Stimulated activated naive CD8-positive, alpha-beta T cell treated with anti-CD3 and anti-CD28 coated beads, Interleukin-15, amount 100 ng/mL, for 72 hours (primary cell): ENCODE measurements around the gene FSTL4.

Source experiments
- ATAC-seq: fragments of 150-1000 bp; cut with Tn5 transposase; 2 replicates; pipeline ENCODE4 v1.10.0; 2021; ENCODE audit warnings: mild to moderate bottlenecking, moderate library complexity
- DNase-seq, 2 donors: peaks; one replicate each; pipeline ENCODE4 v3.0.0; 2021 to 2022
- H3K27ac Mint-ChIP-seq, 2 donors: one replicate each; pipeline ENCODE4 v1.8.0; 2022; ENCODE audit warnings: mild to moderate bottlenecking in 2 of 2, mixed read lengths in 2 of 2, moderate library complexity in 2 of 2
- H3K27me3 Mint-ChIP-seq: one replicate; pipeline ENCODE4 v1.8.0; 2022; ENCODE audit warnings: mixed read lengths
- H3K4me1 Mint-ChIP-seq: one replicate; pipeline ENCODE4 v1.8.0; 2022; ENCODE audit warnings: mild to moderate bottlenecking, mixed read lengths
- H3K4me3 Mint-ChIP-seq, 2 donors: one replicate each; pipeline ENCODE4 v1.8.0; 2022; ENCODE audit warnings: mild to moderate bottlenecking in 2 of 2, mixed read lengths in 2 of 2, moderate library complexity in 1 of 2
- H3K9me3 Mint-ChIP-seq, 2 donors: one replicate each; pipeline ENCODE4 v1.8.0; 2022; ENCODE audit warnings: mixed read lengths in 2 of 2

The FSTL4 gene

GRCh38 chr5:133595465-133595864, 16.9 kb downstream of the FSTL4 start:
- no peak for ATAC-seq
- Mint-ChIP-seq H3K9me3 (no peaks in the 10 kb centered on the region), H3K4me1 (no peaks in the 10 kb centered on the region), H3K27ac (no peak overlapping the region), H3K27me3 (peaks cover 15% of the 10 kb centered on the region), H3K4me3 (no peak overlapping the region)
- no peak for DNase-seq

DNA sequence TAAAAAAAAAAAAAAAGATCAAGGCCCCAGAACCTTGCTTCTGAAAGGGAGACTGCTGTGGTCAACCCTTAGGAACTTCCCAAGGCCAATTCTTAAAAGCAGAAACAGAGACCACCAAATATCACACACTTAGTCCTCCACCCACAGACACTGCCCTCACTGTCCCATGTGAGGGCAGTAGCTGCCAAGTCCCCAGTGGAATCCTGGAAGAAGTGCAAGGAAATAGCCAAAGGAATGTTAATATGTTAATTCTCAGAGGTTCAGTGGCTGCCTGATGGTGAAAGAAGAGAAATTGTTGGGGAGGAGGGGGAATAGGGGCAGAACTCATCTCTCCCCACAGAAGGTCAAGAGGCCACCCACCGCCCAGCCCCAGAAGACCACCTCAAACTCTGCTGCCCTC, 23.1 kb downstream of the FSTL4 start:
- H3K9me3 Mint-ChIP-seq: no peaks in the 10 kb centered on the region
- H3K4me1 Mint-ChIP-seq: no peaks in the 10 kb centered on the region
- no peak for ATAC-seq
- no peak for DNase-seq
- H3K27me3 Mint-ChIP-seq: peaks cover 15% of the 10 kb centered on the region
- H3K27ac Mint-ChIP-seq: no peak overlapping the region
- H3K4me3 Mint-ChIP-seq: no peak overlapping the region

GRCh38 chr5:133582971-133583370, 29.4 kb downstream of the FSTL4 start:
- no peak overlapping the region for H3K27ac Mint-ChIP-seq

GRCh38 chr5:133581918-133582317, 30.4 kb downstream of the FSTL4 start:
- H3K27ac Mint-ChIP-seq: no peak overlapping the region

More at GRCh38 chr5:133582971-133583370, 29.4 kb downstream of the FSTL4 start:
- Mint-ChIP-seq H3K27me3 (peaks cover 37% of the 10 kb centered on the region), H3K9me3 (peaks cover 0 to 9% of the 10 kb centered on the region in 2 donors), H3K4me3 (no peak overlapping the region), H3K4me1 (no peaks in the 10 kb centered on the region)
- no peak for DNase-seq
- ATAC-seq: no peak

DNA sequence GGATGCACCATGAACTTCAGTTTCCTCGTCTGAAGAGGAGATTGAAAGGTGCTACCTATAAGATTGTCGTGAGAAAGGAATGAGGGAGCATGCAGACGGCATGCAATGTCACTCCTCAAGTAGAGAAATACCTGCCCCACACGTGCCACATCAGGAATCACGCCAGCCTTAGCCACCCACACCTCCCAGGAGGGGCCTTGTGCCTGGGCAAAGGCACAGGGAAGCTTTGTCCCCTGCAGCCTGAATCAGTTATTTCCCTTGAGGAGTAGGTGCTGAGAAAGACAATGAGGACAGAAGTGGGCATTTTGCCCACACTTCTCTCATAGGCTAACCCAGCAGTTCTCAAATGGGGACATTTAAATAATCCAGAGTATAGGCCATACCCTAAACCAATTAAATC, 31.0 kb downstream of the FSTL4 start:
- Mint-ChIP-seq H3K4me1 (no peaks in the 10 kb centered on the region), H3K9me3 (peaks cover 0 to 9% of the 10 kb centered on the region in 2 donors), H3K27ac (no peak overlapping the region), H3K27me3 (peaks cover 46% of the 10 kb centered on the region), H3K4me3 (no peak overlapping the region)
- DNase-seq: no peak
- ATAC-seq: no peak

More at GRCh38 chr5:133581918-133582317, 30.4 kb downstream of the FSTL4 start:
- H3K27me3 Mint-ChIP-seq: peaks cover 43% of the 10 kb centered on the region
- ATAC-seq: no peak
- no peaks in the 10 kb centered on the region for H3K4me1 Mint-ChIP-seq
- no peak for DNase-seq
- peaks cover 0 to 9% of the 10 kb centered on the region in 2 donors for H3K9me3 Mint-ChIP-seq
- no peak overlapping the region for H3K4me3 Mint-ChIP-seq

DNA sequence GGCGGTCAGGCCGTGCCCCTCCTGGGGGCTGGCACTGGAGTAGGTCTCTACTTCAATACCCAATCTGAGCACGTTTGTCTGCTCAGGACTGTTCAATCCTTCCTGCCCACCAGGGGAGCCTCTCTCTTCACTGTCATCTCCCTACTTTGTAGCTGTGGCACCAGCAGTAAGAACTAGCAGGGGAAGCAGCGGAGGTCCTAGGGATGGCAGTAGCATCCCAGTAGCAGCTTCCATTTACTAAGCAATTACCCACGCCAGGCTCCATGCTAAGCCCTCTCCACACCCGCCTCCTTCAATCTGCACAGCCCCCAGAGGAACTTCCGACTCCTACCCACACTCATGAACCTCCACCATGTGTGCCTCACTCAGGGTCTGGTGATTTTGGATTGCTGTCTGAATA, 31.7 kb downstream of the FSTL4 start:
- no peak overlapping the region for H3K27ac Mint-ChIP-seq

GRCh38 chr5:133579766-133580165, 32.6 kb downstream of the FSTL4 start:
- peaks cover 0 to 9% of the 10 kb centered on the region in 2 donors for H3K9me3 Mint-ChIP-seq
- ATAC-seq (no peak), DNase-seq (no peak)
- H3K27ac Mint-ChIP-seq: no peak overlapping the region
- H3K4me1 Mint-ChIP-seq: no peaks in the 10 kb centered on the region
- no peak overlapping the region for H3K4me3 Mint-ChIP-seq
- peaks cover 52% of the 10 kb centered on the region for H3K27me3 Mint-ChIP-seq

More for the DNA sequence above, 31.7 kb downstream of the FSTL4 start:
- H3K4me3 Mint-ChIP-seq: no peak overlapping the region
- DNase-seq: no peak
- H3K27me3 Mint-ChIP-seq: peaks cover 52% of the 10 kb centered on the region
- ATAC-seq: no peak
- H3K4me1 Mint-ChIP-seq: no peaks in the 10 kb centered on the region
- H3K9me3 Mint-ChIP-seq: peaks cover 0 to 9% of the 10 kb centered on the region in 2 donors

DNA sequence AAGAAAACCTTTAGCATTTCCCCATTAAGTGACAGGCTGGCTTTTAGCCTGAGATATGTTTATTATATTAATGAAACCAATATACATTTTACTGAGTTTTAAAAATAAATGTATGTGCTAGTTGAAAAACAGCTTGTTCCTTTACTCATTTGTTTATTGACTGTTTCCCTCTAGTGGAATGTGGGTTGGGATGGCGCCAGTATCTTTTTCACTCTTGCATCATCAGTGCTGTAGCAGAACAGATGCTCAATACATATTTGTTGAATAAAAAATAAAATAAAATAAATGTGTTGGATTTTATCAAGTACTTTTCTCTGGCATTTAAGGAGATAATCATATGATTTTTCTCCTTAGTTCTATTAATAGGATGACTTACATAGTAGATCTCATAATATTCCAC, 43.0 kb downstream of the FSTL4 start:
- no peak for DNase-seq
- no peak overlapping the region for H3K4me3 Mint-ChIP-seq
- peaks cover 8 to 13% of the 10 kb centered on the region in 2 donors for H3K9me3 Mint-ChIP-seq
- no peak overlapping the region for H3K27ac Mint-ChIP-seq
- H3K27me3 Mint-ChIP-seq: peaks cover 45% of the 10 kb centered on the region
- H3K4me1 Mint-ChIP-seq: no peaks in the 10 kb centered on the region
- no peak for ATAC-seq

DNA sequence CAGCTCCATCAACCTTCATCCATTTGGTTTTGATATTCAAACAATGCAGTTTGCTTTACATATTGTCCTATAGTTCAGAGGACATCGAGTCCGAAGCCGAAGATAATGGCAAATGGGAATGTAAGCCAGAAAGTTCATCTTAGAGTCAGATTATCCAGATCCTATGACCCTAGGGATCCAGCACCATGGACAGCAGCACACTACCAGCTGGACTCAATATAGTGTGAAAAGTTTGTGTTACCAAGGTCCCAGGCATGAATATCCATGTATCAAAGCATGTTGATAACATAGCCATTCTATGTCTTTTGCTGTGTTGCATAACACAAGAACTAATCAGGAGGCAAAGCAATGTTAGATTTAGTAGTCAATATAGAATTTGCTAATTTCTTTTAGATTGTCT, 46.3 kb downstream of the FSTL4 start:
- H3K9me3 Mint-ChIP-seq: no peaks in the 10 kb centered on the region
- DNase-seq (peak in 1 of 2 donors; percentile 12), ATAC-seq (peak; percentile 23)
- peaks cover 68% of the 10 kb centered on the region for H3K27me3 Mint-ChIP-seq
- H3K4me1 Mint-ChIP-seq: no peaks in the 10 kb centered on the region
- H3K27ac Mint-ChIP-seq: no peak overlapping the region
- H3K4me3 Mint-ChIP-seq: no peak overlapping the region

DNA sequence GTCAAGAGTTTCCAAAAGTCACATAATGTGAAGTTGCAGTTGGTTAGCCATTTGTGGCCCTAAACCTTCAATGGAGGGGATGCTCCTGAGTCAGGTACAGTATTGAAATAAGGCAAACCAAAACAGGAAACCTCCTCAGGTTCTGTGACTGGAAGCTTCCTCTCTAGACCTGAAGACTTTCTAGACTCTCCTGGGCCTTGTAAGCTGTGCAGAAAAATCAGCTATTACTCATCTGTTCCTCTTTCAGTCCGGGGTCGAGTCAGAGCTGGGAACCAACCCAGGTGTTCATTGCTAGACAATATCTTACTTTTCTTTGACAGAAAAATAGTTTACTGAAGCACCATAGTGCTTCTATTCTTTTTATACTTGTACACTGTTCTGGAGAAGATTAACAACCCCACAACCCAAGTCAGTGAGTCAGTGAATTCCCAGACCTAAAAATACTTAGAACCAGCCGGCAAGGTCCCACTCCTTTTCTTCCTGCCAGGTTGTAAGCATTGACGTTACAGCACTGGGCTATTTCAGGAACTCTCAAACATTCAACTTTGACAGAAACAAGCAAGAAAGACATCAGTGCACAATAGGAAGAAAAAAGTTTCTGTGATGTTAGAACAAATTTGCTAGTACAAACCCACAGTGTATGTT, 47.3 kb downstream of the FSTL4 start:
- H3K27ac Mint-ChIP-seq: no peak overlapping the region
- ATAC-seq: peak; percentile 67
- no peaks in the 10 kb centered on the region for H3K9me3 Mint-ChIP-seq
- no peaks in the 10 kb centered on the region for H3K4me1 Mint-ChIP-seq
- peaks cover 68% of the 10 kb centered on the region for H3K27me3 Mint-ChIP-seq
- no peak overlapping the region for H3K4me3 Mint-ChIP-seq
- DNase-seq: no peak

- Mint-ChIP-seq H3K27ac (no peak overlapping the region), H3K4me3 (no peak overlapping the region), H3K4me1 (no peaks in the 10 kb centered on the region), H3K9me3 (no peaks in the 10 kb centered on the region), H3K27me3 (peaks cover 80% of the 10 kb centered on the region)
- ATAC-seq: no peak
- DNase-seq: no peak
These were observed 49.8 kb downstream of the FSTL4 start for GRCh38 chr5:133562554-133562953.

DNA sequence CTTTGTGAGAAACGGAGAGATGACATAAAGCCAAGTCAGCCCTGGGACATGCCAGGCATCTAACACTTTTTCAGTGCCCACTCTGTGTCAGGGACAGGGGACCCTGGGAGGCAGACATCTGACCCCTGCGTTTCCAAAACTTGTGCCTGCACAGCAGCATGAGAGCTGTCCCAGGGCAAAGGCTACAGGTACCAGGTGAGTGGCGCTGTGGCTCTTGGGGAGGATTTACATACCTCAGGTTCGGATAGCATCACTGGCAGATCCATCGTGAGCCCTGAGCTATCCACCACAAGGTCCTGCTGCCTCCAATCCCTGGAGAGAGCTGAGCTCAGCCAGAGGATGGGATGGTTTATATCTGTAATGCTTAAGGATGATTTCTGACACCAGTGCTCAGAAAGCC, 52.4 kb downstream of the FSTL4 start:
- H3K27ac Mint-ChIP-seq: no peak overlapping the region
- H3K9me3 Mint-ChIP-seq: no peaks in the 10 kb centered on the region
- ATAC-seq: no peak
- H3K4me3 Mint-ChIP-seq: no peak overlapping the region
- H3K4me1 Mint-ChIP-seq: no peaks in the 10 kb centered on the region
- H3K27me3 Mint-ChIP-seq: peaks cover 70% of the 10 kb centered on the region
- no peak for DNase-seq

DNA sequence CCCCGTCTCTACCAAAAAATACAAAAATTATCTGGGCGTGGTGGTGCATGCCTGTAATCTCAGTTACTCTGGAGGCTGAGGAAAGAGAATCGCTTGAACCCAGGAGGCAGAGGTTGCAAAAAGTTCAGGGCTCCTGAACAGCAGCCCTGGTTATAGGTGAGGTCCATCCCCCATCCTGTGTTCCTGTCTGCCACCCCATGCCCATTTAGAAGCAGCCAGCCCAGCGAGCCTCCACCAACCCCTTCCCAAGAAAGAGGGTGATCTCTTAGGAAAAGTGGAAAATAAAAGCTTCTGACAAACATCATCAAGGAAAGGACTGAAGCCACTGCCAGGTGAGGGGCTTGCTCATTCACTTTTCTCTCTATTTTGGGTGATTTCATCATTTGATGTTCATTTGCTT, 55.8 kb downstream of the FSTL4 start:
- Mint-ChIP-seq H3K27ac (no peak overlapping the region), H3K4me3 (no peak overlapping the region), H3K27me3 (peaks cover 64% of the 10 kb centered on the region), H3K9me3 (no peaks in the 10 kb centered on the region), H3K4me1 (no peaks in the 10 kb centered on the region)
- DNase-seq (no peak), ATAC-seq (no peak)

GRCh38 chr5:133554279-133554678, 58.1 kb downstream of the FSTL4 start:
- Mint-ChIP-seq H3K9me3 (no peaks in the 10 kb centered on the region), H3K27me3 (peaks cover 52% of the 10 kb centered on the region), H3K4me3 (no peak overlapping the region), H3K27ac (no peak overlapping the region), H3K4me1 (no peaks in the 10 kb centered on the region)
- DNase-seq (no peak), ATAC-seq (no peak)

DNA sequence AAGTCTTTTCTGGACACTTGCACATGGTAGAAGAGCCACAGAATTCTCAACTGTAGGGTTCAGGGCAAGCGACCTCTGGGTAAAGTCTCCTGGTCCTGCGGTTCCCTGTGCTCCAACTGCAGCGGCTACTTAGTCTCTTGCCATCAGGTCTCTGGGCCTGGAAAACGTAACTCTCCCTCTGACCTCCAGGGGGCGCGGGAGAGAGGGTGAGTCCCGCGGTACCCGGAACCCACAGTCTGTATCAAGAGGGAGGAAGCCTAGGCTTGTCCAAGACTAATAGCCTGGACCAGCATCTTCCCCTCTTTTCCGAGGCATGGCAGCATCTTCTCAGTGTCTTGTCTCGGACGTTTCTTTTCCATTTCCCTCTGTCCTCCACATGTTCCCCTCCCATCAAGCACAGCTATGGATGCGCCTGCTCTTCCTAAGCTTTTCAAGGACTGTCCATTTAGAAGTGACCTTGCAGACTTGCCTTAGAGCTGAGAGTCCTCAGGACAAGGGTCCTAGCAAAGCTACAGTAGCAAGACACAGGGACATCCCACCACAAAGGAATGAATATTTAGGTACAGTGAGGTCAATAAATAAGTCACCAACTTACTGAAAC, 59.3 kb downstream of the FSTL4 start:
- Mint-ChIP-seq H3K4me3 (no peak overlapping the region), H3K27ac (no peak overlapping the region), H3K27me3 (peaks cover 39% of the 10 kb centered on the region), H3K9me3 (no peaks in the 10 kb centered on the region), H3K4me1 (no peaks in the 10 kb centered on the region)
- DNase-seq: peak; percentile 54 to 65
- ATAC-seq: peak; percentile 86

DNA sequence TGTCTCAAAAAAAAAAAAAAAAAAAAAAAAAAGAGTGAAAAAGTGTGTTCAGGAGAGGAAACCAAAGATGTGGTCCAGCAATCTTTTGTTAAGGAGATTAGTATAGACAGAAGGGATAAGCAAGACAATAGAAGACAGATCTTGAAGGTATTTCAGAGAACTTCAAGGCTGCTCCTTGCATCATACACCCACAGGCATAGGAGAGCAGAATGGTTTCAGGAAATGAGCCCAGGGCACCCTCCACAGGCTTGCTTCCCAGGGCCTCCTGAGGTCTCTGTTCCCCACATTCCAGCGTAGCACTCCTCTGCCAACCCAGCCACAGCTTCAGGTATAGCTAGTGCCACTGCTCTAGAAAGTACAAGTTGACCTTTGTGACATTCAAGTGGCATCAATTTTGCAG, 65.8 kb downstream of the FSTL4 start:
- no peak for DNase-seq
- ATAC-seq: no peak
- Mint-ChIP-seq H3K27me3 (peaks cover 33% of the 10 kb centered on the region), H3K27ac (no peak overlapping the region), H3K4me1 (no peaks in the 10 kb centered on the region), H3K4me3 (no peak overlapping the region), H3K9me3 (peaks cover 0 to 7% of the 10 kb centered on the region in 2 donors)

DNA sequence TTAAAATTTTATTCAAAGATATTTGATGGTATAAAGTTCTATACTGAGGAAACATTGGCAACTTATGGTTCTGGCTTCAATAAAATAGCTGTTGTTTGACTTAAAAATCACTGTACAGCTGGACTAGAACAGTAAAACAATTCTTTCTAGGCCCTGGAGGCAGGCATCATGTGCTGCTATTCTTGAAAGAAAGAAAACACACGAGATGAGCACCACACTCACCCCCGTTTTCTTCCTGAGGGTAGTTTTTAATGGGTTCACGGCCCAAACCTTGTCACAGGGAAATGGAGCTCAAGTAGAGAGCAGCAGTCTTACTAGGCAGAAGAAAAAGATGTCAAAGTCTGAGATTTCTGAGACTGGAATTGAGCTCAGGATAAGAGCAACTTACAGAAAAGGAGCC, 68.0 kb downstream of the FSTL4 start:
- H3K4me1 Mint-ChIP-seq: no peaks in the 10 kb centered on the region
- H3K27me3 Mint-ChIP-seq: peaks cover 44% of the 10 kb centered on the region
- DNase-seq: no peak
- H3K27ac Mint-ChIP-seq: no peak overlapping the region
- ATAC-seq: no peak
- no peak overlapping the region for H3K4me3 Mint-ChIP-seq
- H3K9me3 Mint-ChIP-seq: peaks cover 0 to 7% of the 10 kb centered on the region in 2 donors
